Tibial nerve (tissue), 3 donors: ENCODE data around the gene SMARCAL1.

Source experiments
- CTCF ChIP-seq, 5 experiments: fragments of 200-600 bp in 3 of 5; fragments of 450-650 bp in 2 of 5; sonication (generic) in 3 of 5; IDR thresholded peaks; one replicate each; pipeline ENCODE4 v1.5.1; 2016 to 2019; ENCODE audit warnings: antibody characterized with exemption in 5 of 5, mild to moderate bottlenecking in 3 of 5, moderate library complexity in 2 of 5
- POLR2A ChIP-seq, 2 donors: fragments of 450-650 bp; IDR thresholded peaks; one replicate each; pipeline ENCODE4 v1.6.1; 2017; ENCODE audit warnings: antibody characterized with exemption in 2 of 2, mild to moderate bottlenecking in 2 of 2, moderate library complexity in 2 of 2

- TF ChIP-seq CTCF (IDR thresholded peaks at IDR 0.05) (no peak), POLR2A (IDR thresholded peaks at IDR 0.05) (no peak)
These were observed 38.5 kb downstream of the SMARCAL1 start for GRCh38 chr2:216450784-216451183.
